NCI-H187 (cell line): ENCODE data around the gene RGS7BP.

Experiments
- DNase-seq, 2 experiments: peaks; one replicate each; lab custom pipeline; 2025; lab: John Stamatoyannopoulos, UW

The RGS7BP gene

GRCh38 chr5:64505769-64506566 lies at the start of gene RGS7BP:
Gene RGS7BP, plus strand, starts transcription at chr5:64506015. Its CDS starts 610 bp downstream, at chr5:64506625.
- peak; percentile 45 to 50 for DNase-seq

GRCh38 chr5:64457846-64458245 lies 48.0 kb upstream of the RGS7BP start:
- no peak for DNase-seq

GRCh38 chr5:64458948-64459347 lies 46.9 kb upstream of the RGS7BP start:
- DNase-seq, result no peak

- no peak for DNase-seq
Measured at GRCh38 chr5:64462391-64462790, 43.4 kb upstream of the RGS7BP start.

GRCh38 chr5:64486163-64486562 lies 19.7 kb upstream of the RGS7BP start:
- no peak for DNase-seq

GRCh38 chr5:64487283-64487682 lies 18.5 kb upstream of the RGS7BP start:
- no peak for DNase-seq

- no peak for DNase-seq
Measured at GRCh38 chr5:64489857-64490256, 16.0 kb upstream of the RGS7BP start.

- DNase-seq, result no peak
Measured at GRCh38 chr5:64497386-64497785, 8.4 kb upstream of the RGS7BP start.

- DNase-seq, result no peak
Measured at GRCh38 chr5:64502196-64502595, 3.6 kb upstream of the RGS7BP start.

- no peak for DNase-seq
Measured at GRCh38 chr5:64506567-64507263, 900 bp downstream of the RGS7BP start.

GRCh38 chr5:64507264-64507605 lies 1.4 kb downstream of the RGS7BP start:
- DNase-seq, result no peak

- DNase-seq, result no peak
Measured at GRCh38 chr5:64509828-64510227, 4.0 kb downstream of the RGS7BP start.

- DNase-seq, result no peak
Measured at GRCh38 chr5:64513492-64513891, 7.7 kb downstream of the RGS7BP start.

GRCh38 chr5:64514612-64515011 lies 8.8 kb downstream of the RGS7BP start:
- DNase-seq, result no peak

- DNase-seq, result no peak
Measured at GRCh38 chr5:64516216-64516615, 10.4 kb downstream of the RGS7BP start.

- DNase-seq, result no peak
Measured at GRCh38 chr5:64518793-64519192, 13.0 kb downstream of the RGS7BP start.

- no peak for DNase-seq
Measured at GRCh38 chr5:64519263-64519662, 13.4 kb downstream of the RGS7BP start.

GRCh38 chr5:64526734-64527439 lies 21.1 kb downstream of the RGS7BP start:
- DNase-seq, result no peak

- DNase-seq, result no peak
Measured at GRCh38 chr5:64530076-64530475, 24.3 kb downstream of the RGS7BP start.

- no peak for DNase-seq
Measured at GRCh38 chr5:64532212-64532611, 26.4 kb downstream of the RGS7BP start.

GRCh38 chr5:64532657-64533056 lies 26.8 kb downstream of the RGS7BP start:
- DNase-seq, result no peak

- no peak for DNase-seq
Measured at GRCh38 chr5:64534033-64534432, 28.2 kb downstream of the RGS7BP start.

- DNase-seq, result no peak
Measured at GRCh38 chr5:64557911-64558310, 52.1 kb downstream of the RGS7BP start.
